A549 (cell line): ENCODE results near the gene MTERF2.

Source experiments
- ESRRA ChIP-seq: fragments of 150-350 bp; IDR thresholded peaks from 2 replicates; pipeline ENCODE4 v1.6.1; 2014; ENCODE audit warnings: mild to moderate bottlenecking, low read length, borderline replicate concordance
- FOSB ChIP-seq: fragments of 250-450 bp; sonication (Bioruptor Pico); IDR thresholded peaks from 2 replicates; pipeline ENCODE4 v1.5.0; 2020; ENCODE audit warnings: mild to moderate bottlenecking, moderate library complexity
- HMGXB4 ChIP-seq: fragments of 250-450 bp; sonication (Bioruptor Pico); IDR thresholded peaks from 2 replicates; pipeline ENCODE4 v1.5.0; 2021; ENCODE audit warnings: mild to moderate bottlenecking, moderate library complexity, borderline replicate concordance
- JUN ChIP-seq, 2 experiments: fragments of >200 bp; sonication (Bioruptor Twin); formaldehyde crosslinking; IDR thresholded peaks; 2 replicates in 1 of 2; 3 replicates in 1 of 2; pipeline ENCODE4 v1.6.1; 2016 to 2017
- PHF8 ChIP-seq: fragments of 200-600 bp; sonication (generic); IDR thresholded peaks from 2 replicates; pipeline ENCODE4 v1.6.1; 2016; ENCODE audit warnings: low read depth, mild to moderate bottlenecking, antibody characterized with exemption, moderate library complexity, borderline replicate concordance
- POLR2A ChIP-seq: IDR thresholded peaks from 2 replicates; pipeline ENCODE4 v1.6.1; 2012; ENCODE audit warnings: mild to moderate bottlenecking, low read length
- RAD21 ChIP-seq, 2 experiments: fragments of >200 bp in 1 of 2; sonication (Bioruptor Twin) in 1 of 2; formaldehyde crosslinking in 1 of 2; IDR thresholded peaks in 1 of 2; conservative IDR thresholded peaks in 1 of 2; 2 replicates in 1 of 2; 3 replicates in 1 of 2; pipeline ENCODE4 v1.6.1; 2012 to 2018; ENCODE audit warnings: inconsistent platforms in 1 of 2
- TF ChIP-seq, protein P1 (sequence below): fragments of >200 bp; sonication (Bioruptor Twin); formaldehyde crosslinking; IDR thresholded peaks from 3 replicates; pipeline ENCODE4 v1.5.1; 2016
- TF ChIP-seq, protein P2 (sequence below): IDR thresholded peaks from 2 replicates; pipeline ENCODE4 v1.6.1; 2012
- TF ChIP-seq, protein P3 (sequence below): fragments of >200 bp; sonication (Bioruptor Twin); formaldehyde crosslinking; IDR thresholded peaks from 2 replicates; pipeline ENCODE4 v1.6.1; 2016

- TF ChIP-seq, protein P1, sequence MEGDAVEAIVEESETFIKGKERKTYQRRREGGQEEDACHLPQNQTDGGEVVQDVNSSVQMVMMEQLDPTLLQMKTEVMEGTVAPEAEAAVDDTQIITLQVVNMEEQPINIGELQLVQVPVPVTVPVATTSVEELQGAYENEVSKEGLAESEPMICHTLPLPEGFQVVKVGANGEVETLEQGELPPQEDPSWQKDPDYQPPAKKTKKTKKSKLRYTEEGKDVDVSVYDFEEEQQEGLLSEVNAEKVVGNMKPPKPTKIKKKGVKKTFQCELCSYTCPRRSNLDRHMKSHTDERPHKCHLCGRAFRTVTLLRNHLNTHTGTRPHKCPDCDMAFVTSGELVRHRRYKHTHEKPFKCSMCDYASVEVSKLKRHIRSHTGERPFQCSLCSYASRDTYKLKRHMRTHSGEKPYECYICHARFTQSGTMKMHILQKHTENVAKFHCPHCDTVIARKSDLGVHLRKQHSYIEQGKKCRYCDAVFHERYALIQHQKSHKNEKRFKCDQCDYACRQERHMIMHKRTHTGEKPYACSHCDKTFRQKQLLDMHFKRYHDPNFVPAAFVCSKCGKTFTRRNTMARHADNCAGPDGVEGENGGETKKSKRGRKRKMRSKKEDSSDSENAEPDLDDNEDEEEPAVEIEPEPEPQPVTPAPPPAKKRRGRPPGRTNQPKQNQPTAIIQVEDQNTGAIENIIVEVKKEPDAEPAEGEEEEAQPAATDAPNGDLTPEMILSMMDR = no peak
- TF ChIP-seq PHF8 (no peak), HMGXB4 (CRISPR knock-in tag) (no peak), ESRRA (no peak), JUN (IDR thresholded peaks at IDR 0.05) (no peak), RAD21 (conservative IDR thresholded peaks at IDR 0.05 in 1 of 2, IDR thresholded peaks at IDR 0.05 in 1 of 2) (no peak), POLR2A (no peak), FOSB (CRISPR knock-in tag) (no peak)
- TF ChIP-seq, protein P2, sequence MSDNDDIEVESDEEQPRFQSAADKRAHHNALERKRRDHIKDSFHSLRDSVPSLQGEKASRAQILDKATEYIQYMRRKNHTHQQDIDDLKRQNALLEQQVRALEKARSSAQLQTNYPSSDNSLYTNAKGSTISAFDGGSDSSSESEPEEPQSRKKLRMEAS = no peak
- TF ChIP-seq, protein P3, sequence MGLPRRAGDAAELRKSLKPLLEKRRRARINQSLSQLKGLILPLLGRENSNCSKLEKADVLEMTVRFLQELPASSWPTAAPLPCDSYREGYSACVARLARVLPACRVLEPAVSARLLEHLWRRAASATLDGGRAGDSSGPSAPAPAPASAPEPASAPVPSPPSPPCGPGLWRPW = no peak
Observed at GRCh38 chr12:106964526-106964925, 22.4 kb downstream of the MTERF2 start.
